ENCODE measurements around the gene SHF.
"Not testable (repeated sequence)": the region's sequence is repeated elsewhere in the genome, so short reads cannot be mapped to it uniquely, and the experiment has no call there.

Gene SHF

DNA sequence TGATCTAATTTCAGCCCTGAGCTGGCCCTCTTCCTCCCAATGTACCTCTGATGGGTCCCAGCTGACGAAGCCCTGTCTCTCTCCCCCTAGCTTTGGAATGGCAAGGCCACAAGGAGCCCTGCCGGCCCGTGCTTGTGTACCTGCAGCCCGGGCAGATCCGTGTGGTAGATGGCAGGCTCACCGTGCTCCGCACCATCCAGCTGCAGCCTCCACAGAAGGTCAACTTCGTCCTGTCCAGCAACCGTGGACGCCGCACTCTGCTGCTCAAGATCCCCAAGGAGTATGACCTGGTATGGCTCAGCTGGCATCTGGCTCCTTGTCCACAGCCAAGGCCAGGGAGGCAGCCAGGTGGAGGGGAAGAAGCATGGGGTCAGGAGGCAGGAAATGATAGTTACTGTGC is 43.8 kb downstream of the SHF start:
- no peak for DNase-seq

DNA sequence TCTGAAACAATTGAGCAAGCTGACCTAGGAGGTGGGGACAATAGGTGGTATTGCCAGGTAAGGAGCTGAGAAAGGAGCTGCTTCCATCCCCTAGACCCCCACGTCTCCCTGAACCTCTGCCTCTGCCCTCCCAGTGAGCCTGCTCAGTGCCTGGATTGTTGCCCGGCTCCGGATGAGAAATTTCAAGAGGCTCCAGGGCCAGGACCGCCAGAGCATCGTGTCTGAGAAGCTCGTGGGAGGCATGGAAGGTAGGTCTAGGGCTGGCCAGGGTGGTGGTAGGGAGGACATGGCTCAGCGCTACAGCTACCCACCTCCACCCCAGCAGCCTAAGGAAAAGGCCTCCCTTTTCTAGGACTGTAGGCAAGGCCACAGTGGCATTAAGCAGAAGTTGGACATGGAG is 44.7 kb downstream of the SHF start:
- DNase-seq, result no peak

DNA sequence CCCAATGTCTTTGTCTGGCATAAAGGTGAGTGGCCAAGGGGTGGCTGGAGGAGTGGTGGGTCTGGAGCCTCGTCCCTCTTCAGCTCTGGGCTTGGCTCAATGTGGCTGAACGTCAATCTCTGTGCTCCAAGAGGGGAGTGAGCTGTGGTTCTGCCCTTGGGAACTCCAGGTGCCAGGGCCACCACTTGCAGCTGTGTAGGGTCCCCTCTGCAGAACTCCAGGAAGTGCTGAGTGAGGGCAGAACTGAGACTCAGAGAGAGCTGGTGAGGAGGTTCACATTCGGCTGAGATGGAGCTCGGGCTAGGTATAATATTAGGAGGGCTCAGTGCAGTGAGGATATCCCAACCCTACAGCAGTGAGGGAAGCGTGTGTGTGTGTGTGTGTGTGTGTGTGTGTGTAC is 46.4 kb downstream of the SHF start:
- no peak for DNase-seq

DNA sequence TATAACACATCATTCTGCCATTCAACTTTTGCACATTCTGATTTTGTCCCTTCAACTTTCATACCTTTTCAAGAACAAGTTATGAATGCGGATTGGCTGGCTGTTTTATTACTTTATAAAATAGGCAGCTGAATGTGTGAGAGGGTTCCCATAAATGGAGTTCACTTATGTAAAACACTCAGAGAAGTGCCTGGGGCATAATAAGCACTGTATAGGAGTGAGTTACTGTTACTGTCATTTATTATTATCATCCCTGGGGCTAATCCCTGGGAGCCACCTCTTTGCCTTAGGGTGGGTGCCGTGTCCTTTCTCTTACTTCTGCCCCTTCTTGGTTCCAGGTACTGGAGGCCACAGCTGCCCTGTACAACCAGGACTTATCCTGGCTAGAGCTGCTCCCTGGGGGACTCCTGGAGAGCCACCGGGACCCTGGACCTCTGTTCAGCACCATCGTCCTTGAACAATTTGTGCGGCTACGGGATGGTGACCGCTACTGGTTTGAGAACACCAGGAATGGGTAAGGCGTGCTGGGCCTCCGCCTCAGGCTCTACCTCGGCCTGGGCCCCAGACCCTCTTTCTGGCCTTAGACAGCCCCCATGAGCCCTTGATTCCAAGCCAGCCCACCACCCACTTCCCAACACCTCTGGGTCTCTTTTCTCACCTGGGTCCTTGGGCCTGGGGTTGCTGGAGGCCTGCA is 47.1 kb downstream of the SHF start:
- no peak for DNase-seq

DNA sequence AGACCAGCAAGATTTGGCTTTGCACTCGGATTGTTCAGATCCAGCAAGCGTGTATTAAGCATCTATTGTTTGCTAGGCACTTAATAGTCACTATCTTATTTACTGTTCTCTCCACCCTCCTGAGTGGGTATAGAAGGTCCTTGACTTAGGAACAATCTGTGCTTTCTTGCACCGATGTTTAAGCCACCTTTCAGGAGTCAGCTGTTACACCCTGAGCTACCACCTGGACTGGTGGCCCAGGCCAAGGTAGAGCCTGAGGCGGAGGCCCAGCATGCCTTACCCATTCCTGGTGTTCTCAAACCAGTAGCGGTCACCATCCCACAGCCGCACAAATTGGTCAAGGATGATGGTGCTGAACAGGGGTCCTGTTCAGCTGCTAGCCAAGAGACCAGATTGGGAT is 48.0 kb downstream of the SHF start:
- no peak for DNase-seq

DNA sequence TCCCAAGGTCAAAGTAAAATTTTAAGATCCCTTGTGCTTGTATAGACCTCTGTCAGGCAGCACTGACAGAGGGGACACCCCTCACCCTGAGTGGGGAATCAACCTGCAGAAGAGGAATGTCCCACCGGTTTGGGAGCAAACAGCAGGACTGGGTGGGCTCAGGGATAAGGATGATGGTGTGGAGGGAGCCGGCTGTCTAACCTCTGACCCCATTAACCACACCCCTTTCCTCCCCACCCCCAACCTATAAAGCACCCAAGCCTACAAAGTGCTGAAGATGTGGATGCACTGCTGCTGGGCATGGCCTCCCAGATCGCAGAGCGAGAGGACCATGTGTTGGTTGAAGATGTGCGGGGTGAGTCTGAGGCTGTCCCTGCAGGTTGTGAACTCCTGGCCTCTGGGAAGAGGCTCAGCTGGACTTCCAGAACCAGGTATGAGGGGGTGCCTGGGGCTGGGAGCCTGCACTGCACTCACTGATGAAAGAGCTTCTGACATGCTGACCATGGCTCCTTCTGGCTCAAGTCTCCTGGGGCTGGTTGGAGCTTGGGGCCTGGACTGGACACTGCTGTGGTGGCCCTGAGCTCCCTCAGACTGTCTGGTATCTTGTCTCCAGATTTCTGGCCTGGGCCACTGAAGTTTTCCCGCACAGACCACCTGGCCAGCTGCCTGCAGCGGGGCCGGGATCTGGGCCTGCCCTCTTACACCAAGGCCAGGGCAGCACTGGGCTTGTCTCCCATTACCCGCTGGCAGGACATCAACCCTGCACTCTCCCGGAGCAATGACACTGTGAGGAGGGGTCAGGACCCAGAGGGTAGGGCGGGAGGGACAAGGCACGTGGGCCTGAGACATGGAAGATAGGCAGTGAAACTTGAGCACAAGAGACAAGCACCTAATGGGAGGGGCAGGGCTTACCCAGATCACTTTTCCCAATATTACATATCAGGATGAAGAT is 48.7 kb downstream of the SHF start:
- DNase-seq, result no peak

DNA sequence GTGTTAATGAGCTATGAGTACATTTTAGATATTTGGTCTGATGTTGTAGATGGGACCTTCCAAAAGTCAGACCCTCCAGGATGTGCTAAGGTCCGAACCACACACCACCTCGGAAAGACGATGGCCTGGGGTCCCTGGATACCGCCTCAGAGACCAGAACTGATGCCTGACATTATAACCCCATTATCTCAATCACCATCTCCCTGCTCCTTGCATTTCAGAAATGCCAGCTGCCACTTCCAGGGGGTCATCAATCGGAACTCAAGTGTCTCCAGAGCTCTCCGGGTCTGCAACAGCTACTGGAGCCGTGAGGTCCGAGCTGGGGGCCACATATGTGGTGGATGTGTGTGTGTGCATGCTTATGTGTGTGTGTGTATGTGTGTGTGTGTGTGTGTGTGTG is 50.1 kb downstream of the SHF start:
- DNase-seq, result no peak

DNA sequence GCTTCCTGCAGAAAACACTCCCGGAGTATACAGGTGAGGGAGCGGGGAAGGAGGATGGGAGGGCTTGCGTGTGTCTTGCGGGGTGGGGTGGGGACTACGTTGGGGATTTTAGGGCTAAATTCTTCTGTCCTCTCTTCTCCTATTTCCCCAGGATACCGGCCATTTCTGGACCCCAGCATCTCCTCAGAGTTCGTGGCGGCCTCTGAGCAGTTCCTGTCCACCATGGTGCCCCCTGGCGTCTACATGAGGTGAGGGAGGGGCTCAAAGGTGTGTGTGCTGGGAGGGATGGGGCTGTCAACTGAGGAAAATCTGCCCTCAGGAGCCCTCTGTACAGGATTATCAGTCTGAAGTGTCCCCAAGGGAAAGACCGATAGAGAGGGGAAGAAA is 51.4 kb downstream of the SHF start:
- no peak for DNase-seq

DNA sequence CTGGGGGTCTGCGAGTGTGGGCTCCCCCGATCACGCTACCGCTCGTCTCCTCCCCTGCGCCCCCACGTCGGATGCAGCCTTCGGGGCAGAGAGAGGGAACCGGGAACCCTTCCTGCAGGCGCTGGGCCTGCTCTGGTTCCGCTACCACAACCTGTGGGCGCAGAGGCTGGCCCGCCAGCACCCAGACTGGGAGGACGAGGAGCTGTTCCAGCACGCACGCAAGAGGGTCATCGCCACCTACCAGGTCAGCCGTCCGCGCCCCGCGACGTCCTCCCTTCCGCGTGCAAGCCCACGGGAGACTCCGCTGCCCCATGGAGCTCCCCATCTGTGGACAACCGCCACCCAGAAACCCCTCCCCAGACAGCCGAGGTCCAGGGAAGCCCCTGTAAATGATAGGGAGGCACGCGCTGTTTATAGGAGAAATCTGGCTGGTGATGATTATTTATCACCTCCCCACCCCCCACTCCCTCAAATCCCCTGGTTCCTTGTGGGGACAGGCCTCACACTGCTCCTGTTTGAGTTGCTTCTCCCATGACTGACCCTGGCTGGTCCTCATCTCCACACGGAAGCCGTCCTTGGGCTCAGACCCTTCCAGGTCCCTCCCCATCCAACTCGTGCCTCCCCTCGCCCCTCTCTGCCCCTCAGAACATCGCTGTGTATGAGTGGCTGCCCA is 51.9 kb downstream of the SHF start:
- not testable (repeated sequence) for DNase-seq

DNA sequence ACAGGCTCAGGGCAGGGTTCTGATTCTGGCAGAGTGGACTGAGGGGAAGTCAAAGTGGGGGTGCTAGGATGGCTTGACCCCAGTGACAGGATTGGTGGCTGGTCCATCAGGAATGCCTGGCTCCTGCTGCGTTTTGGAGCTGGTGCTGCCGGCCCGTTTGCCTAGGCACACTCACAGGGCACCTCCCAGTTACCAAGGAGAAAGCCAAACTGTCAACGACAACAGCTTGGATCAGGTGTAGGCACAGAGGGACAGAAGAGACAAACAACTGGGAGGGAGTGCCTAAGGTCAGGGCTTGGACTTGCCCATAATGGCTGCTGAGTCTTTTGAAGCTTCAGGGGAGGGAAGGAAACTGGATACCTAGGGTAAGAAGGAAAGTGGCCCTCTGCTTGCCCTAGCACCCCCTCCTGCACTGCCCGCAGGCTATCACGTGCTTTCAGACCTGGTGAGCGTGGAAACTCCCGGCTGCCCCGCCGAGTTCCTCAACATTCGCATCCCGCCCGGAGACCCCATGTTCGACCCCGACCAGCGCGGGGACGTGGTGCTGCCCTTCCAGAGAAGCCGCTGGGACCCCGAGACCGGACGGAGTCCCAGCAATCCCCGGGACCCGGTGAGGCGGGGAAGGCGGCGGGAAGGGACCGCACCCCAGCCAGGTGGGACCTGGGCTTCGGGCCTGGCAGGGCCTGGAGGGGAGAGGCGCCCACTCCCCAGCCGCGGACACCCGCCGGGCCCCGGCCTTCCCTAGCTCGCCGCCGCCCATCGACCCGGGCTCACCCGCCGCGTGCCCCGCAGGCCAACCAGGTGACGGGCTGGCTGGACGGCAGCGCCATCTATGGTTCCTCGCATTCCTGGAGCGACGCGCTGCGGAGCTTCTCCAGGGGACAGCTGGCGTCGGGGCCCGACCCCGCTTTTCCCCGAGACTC is 52.8 kb downstream of the SHF start:
- no peak for DNase-seq

DNA sequence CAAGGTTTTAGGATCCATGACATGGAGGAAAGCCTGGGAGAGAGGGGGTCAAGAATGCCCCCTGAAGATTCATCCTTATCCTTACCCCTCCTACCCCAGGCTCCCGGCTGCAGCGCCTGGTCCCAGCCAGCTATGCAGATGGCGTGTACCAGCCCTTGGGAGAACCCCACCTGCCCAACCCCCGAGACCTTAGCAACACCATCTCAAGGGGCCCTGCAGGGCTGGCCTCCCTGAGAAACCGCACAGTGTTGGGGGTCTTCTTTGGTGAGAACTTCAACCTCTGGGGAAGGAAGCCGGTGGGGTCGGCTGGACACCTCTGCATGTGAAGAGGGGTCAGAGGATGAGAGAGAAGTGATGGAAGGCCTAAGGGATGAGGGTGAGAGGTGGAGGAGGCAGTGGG is 53.7 kb downstream of the SHF start:
- DNase-seq, result no peak

DNA sequence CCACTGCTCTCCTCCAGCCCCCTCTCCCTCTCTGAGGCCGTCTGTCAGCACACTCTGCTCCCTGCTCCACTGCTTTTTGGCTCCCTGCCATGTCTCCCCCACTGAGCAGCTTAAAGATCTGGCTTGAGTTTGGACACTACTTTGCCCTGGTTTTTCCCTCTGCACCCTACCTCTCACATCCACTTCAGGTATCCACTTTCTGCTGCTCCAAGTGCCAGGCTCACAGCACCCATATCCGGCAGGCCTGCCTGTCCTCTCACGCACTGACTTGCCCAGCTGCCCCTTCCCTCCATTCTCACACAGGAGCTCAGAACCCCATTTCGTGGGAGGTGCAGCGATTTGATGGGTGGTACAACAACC is 54.2 kb downstream of the SHF start:
- no peak for DNase-seq

DNA sequence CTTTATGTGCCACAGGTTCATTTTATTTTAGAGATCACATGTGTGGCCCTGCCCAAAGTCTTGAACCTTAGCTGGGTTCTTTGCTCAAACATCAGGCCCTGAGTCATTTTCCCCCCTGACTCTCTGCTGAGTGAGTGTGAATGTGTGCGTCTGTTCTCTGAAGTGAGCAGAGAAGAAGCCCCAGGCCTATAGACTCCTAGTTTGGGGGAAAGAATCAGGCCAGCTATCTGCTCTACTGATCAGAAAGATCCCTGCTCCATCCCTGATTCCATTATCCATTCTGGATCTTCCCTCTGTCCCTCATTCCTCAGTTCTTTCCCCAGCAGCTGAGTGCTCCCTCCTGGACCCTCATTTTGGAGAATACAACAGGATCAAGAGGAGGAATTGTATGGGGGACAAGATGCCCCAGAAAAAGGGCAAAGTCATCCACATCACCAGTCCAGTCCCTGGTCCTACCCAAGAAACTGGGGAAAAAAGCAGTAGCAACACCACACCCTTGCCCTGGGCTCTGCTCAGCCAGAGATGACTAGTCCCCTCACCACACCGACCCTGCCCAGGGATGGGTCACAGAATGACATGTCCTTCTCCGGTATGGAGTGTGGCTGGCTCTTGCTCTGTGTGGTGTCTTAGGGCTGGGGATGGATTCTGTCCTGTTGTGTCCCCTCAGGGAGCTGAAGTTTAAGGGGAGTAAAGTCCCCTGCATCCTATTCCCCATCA is 54.8 kb downstream of the SHF start:
- DNase-seq, result no peak

DNA sequence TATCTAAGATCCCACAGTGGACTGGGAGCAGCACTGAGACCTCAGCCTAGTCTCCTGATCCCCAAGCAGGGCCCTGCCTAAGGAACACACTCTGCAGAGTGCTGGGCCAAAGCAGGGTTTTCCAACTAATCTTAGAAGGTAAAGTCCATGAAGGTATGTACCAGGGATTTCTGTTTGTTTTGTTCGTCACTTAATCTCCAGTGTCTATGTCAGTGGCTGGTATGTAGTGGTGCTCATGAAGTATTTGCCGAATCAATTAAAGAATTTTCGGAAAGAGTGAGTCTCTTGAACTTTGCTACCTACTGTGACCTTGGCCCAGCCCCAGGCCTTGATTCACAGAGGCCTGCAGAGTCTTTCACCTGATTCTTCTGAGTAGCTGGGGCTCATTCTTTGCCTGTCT is 56.3 kb downstream of the SHF start:
- no peak for DNase-seq

DNA sequence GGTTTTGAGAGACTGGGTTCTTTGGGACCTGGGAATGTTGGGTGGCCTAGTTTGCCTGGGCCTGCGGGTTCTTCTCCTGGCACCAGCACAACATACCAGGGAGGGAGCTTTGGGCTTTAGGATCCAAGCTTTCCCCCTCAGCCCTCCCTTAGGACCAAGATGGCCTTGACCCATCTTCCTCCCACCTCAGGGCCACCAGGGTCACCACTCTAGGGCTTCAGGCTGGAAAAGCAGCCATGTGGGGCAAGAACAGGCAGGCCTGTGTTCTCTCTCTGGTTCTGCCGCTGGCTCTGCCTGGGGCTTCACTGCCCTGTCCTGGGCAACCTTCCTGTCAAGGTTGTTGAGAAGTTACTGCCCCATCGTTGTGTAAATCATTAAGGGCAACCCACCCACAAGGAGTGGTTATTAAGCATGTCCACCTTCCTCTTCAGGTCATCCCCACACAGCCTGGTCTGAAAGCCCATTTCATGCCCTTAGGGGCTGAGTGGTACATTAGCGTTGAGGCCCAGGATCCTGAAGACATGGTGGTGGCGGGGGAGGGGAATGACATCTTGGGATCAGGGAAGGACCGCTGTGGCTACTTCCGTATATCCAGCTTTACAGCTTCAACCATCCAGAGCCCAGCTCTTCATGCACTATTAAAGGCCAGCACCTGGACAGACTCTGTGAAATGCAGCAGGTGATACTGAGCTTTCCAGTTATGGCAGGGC is 57.3 kb downstream of the SHF start:
- no peak for DNase-seq

DNA sequence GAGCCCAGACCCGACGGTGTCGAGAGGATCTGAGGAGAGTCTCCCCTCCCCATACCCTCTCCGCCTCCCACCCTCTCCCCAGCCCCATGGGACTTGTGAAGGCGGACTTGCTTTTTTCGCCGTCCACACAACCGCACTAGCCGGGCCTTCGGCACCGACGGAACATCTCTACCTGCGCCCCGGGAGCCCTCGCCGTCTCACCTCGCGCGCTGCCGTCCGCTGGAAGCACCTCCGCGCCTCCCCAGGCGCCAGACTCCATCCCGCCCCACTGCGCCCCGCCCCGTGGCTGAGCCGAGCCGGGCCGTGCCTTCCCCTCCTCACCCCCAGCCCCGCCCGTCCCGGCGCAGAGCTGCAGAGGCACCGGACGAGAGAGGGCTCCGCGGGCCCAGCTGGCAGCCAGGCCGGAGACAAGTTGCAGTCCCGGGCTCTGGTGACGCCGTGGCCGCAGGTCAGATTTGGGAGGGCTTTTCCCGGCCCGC is 58.1 kb downstream of the SHF start, which contains the start of the genes DUOX1 and DUOXA1:
Gene DUOX1, plus strand, starts transcription at position 344 of the 479 bp plus-strand sequence. CDS start 1,973 bp downstream, outside the sequence.
Gene DUOXA1, minus strand, starts transcription at position 229 of the 479 bp plus-strand sequence. CDS start 6,865 bp downstream, outside the sequence.
- no peak for DNase-seq

DNA sequence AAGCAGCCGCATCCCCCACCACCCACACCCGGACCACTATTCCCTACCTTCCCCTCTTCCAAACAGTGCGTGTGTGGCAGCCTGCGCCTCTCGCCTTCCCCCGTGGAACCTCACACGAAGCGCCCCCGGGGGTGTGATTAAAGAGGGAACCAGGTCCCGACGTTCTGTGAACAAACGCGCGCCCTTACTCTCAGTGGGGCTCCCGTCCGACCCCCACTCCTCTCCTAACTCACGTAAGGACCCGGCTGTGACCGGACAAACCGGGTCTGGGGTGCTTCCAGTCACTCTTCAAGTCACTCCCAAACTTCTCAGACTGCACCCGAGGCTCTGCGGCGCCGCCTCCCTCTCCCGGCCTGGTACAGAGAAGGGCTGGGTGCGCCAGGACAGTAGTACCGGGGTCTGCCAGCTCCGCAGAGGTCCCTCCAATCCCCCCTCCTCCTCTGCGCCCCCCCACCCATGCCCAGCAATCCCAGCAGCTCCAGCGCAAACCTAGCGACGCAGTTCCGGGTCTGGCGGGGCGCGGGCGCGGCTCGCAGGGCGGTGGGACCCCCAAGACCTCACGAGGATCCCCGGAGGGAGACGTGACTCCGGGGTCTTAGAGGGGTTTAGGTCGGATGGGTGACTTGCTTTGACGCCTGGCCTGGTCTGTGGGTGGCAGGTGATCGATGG is 58.7 kb downstream of the SHF start:
- DNase-seq, result no peak

DNA sequence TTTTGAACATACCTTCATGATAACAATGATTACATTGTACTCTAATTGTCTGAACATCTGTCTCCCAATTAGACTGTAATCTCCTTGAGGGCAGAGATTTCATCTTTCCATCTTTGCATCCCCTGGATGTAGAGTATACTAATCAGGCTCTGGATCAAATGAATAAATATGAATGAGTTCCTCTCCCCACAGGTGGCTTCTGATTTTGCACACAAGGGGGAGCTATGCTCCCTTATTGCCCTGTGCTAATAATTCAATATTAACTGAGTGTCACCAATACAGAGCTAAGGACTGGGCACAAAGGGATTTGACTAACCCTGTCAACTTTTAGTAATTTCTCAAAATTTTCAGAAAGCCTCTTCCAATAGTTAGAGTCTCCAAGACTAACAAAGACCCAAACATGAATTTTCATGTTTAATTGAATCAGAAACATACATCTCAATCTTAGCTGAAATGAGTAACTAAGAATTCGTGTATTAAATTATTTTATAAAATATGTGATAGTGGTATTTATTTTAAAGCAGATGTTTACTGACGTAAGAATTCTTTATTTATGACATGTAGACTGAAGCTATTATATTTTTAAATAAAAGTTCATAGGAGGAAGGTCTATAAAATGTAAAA is 61.1 kb downstream of the SHF start:
- DNase-seq, result peak; percentile 1

DNA sequence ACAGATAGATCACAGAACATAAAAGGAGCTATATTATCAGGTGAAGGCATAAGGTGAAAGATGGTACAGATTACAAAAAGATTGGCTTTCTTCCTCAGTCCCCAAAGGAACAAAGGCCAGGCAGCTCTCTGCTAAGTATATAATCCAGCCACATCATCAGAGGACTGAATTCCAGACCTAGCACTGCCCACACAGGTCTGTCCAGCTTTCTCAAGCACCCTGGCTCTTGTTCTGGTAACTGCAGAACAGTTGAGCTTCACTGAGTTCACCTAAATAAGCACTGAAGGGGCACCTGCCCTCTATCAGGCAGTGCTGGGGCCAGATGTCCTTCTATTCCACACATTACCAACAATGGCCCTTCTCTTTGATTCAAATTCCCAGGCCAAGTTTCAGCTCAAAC is 64.4 kb downstream of the SHF start:
- DNase-seq, result no peak

DNA sequence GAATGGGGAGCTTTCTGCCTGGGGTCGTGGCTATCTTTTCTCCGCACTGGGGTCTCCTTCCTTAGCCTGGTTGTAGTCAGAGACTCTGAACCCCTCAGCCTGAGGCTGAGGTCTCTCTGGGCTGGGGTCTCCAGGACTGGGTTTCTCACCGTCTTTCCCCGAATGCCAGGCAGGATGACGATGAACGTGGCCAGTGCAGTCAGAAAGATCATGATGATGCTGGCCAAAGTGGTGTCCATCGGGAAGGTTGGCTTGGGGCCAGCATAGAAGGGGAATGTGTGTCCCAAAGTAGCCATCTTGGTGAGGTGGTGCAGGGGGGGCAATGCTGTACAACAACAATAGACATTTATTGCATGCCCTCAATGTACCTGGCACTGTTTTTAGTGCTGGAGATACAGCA is 65.0 kb downstream of the SHF start:
- no peak for DNase-seq

All from MV-4-11 (cell line).